Measurements from ENCODE around the gene OR4D1. TPM values are rescaled to one million over a fixed set of nuclear protein-coding genes. Genes with fewer than 3 reads are reported as not detected.

The OR4D1 gene
- not detected in 5 replicates for total RNA-seq (2022; extraction: Qiagen RNA extraction; ENCODE audit: low read depth)

DNA sequence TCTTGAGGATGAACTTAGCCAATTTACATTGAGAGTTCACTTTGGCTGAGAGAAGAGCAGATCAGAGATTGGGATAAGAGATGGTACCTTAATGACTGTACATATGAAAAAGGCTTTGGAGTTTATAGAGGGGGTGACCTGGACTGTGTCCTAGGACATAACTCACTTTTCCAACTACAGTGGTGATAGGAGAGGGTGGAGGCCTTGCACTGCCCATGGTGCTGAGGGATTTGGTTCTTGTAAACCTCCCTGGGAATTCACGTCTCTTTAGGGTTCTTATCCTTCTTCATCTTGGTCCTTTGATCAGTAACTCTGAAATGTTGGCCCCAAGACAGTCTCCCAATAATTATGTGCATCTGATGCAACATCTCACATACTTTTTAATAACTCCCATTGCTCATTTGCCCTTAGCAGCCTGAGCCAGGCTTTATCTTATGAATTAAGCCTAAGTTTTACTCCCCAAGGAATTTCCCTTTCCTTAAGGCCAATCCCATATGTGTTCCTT, at the start of gene OR4D1:
Gene OR4D1, plus strand, starts transcription at position 455 of the 505 bp plus-strand sequence. CDS start 6,770 bp downstream, outside the sequence.

DNA sequence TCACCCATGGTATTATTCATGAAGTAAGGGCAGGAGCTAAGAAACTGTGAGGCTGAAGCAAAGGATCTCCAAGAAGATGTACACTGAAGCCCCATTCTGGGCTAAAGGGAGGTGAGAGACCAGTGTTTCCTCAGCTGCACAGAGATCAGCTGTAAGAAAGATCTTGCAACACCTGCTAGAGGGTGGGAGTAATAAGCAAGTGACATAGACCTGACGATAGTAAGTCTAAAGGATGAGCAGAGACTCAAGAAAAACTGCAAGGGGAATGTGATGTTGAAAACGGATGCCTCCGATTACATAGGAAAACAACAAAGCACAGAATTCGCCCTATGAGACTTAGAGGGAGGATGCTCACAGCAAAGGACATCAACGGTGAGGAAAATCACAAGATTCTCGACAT, 18.5 kb downstream of the OR4D1 start, which contains the start of gene OR4D2:
Gene OR4D2, plus strand, starts transcription at position 301 of the 400 bp plus-strand sequence. CDS start 2,674 bp downstream, outside the sequence.

DNA sequence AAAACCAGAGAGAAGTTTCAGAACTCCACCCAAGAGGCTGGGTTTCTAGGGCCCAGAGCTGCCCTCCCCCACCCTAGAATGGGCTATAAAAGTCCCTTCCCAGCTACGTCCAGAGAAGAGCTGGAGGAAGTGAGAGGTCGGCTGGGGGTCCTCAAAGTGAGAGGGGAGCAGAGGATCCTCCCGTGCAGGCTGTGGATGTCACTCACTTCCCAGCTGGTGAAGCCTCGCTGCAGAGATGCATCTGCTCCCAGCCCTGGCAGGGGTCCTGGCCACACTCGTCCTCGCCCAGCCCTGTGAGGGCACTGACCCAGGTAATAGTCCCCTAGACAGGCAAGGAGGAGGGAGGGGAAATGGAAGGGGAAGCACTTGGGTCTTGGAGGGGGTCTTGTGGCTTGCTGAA, 44.4 kb downstream of the OR4D1 start, which contains the start of gene EPX:
Gene EPX, plus strand, starts transcription at position 115 of the 400 bp plus-strand sequence. Its CDS starts 121 bp downstream, at position 236.

Other genes starting within 250 kb of the OR4D1 start
- gene CUEDC1, start 193.0 kb upstream of the OR4D1 start, total RNA-seq (2022; extraction: Qiagen RNA extraction; ENCODE audit: low read depth) = 37.9 to 62.6 TPM (median 52.5 TPM) in 5 replicates
- gene VEZF1, start 160.1 kb upstream of the OR4D1 start, total RNA-seq (2022; extraction: Qiagen RNA extraction; ENCODE audit: low read depth) = 31.2 to 54.6 TPM (median 46.3 TPM) in 5 replicates
- gene SRSF1, start 141.1 kb upstream of the OR4D1 start, total RNA-seq (2022; extraction: Qiagen RNA extraction; ENCODE audit: low read depth) = 236 to 315 TPM (median 283 TPM) in 5 replicates
- gene DYNLL2, start 65.0 kb upstream of the OR4D1 start, total RNA-seq (2022; extraction: Qiagen RNA extraction; ENCODE audit: low read depth) = 20.0 to 27.4 TPM (median 23.0 TPM) in 5 replicates
- not detected in 5 replicates for gene OR4D2, start 18.6 kb downstream of the OR4D1 start, total RNA-seq (2022; extraction: Qiagen RNA extraction; ENCODE audit: low read depth)
- not detected in 5 replicates for gene EPX, start 44.3 kb downstream of the OR4D1 start, total RNA-seq (2022; extraction: Qiagen RNA extraction; ENCODE audit: low read depth)
- 9.7 to 12.5 TPM (median 11.8 TPM) in 5 replicates for gene MKS1, start 70.9 kb downstream of the OR4D1 start, total RNA-seq (2022; extraction: Qiagen RNA extraction; ENCODE audit: low read depth)
- not detected in 5 replicates for gene LPO, start 90.2 kb downstream of the OR4D1 start, total RNA-seq (2022; extraction: Qiagen RNA extraction; ENCODE audit: low read depth)
- gene MPO, start 132.6 kb downstream of the OR4D1 start, total RNA-seq (2022; extraction: Qiagen RNA extraction; ENCODE audit: low read depth) = not detected in 5 replicates
- gene TSPOAP1, start 180.4 kb downstream of the OR4D1 start, total RNA-seq (2022; extraction: Qiagen RNA extraction; ENCODE audit: low read depth) = not detected in 5 replicates
- 121 to 163 TPM (median 154 TPM) in 5 replicates for gene SUPT4H1, start 203.8 kb downstream of the OR4D1 start, total RNA-seq (2022; extraction: Qiagen RNA extraction; ENCODE audit: low read depth)